Mammary epithelial cell (primary cell): ENCODE data around the gene TUBB2A.

ENCODE experiments used
- EZH2 ChIP-seq: IDR thresholded peaks from 2 replicates; pipeline ENCODE4 v1.6.1; 2012; ENCODE audit warnings: low read length, inconsistent platforms, borderline replicate concordance
- TF ChIP-seq, protein P1 (sequence below), 2 donors: IDR thresholded peaks in 1 of 2; conservative IDR thresholded peaks in 1 of 2; 2 replicates each; pipeline ENCODE4 v1.5.1; 2011 to 2012; ENCODE audit warnings: inconsistent platforms in 2 of 2, low read length in 2 of 2, mild to moderate bottlenecking in 2 of 2, control low read depth in 1 of 2, low read depth in 1 of 2; ENCODE audit not compliant: insufficient read depth in 1 of 2; ENCODE audit errors: extremely low read depth in 1 of 2

DNA sequence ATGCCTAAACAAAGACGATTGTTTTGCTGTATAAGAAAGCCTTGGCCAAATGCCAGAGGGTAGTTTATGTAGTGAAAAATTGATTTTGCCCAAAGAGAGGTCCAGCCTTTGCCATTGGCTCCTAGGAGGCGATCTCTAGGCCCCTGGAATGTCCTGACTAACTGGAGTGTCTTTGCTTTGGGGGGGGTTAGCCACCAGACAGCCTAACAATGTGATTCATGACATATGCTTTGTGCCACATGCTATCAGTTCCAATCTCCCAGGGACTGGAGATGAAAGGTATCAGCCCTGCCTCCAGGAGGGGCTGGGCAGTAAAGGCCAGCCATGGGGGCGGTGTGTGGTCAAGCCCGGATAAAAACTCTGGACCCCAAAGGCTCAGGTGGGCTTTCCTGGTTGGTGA, 32.7 kb upstream of the TUBB2A start:
- no peak for TF ChIP-seq EZH2
- TF ChIP-seq, protein P1, sequence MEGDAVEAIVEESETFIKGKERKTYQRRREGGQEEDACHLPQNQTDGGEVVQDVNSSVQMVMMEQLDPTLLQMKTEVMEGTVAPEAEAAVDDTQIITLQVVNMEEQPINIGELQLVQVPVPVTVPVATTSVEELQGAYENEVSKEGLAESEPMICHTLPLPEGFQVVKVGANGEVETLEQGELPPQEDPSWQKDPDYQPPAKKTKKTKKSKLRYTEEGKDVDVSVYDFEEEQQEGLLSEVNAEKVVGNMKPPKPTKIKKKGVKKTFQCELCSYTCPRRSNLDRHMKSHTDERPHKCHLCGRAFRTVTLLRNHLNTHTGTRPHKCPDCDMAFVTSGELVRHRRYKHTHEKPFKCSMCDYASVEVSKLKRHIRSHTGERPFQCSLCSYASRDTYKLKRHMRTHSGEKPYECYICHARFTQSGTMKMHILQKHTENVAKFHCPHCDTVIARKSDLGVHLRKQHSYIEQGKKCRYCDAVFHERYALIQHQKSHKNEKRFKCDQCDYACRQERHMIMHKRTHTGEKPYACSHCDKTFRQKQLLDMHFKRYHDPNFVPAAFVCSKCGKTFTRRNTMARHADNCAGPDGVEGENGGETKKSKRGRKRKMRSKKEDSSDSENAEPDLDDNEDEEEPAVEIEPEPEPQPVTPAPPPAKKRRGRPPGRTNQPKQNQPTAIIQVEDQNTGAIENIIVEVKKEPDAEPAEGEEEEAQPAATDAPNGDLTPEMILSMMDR (conservative IDR thresholded peaks at IDR 0.05 in 1 of 2, IDR thresholded peaks at IDR 0.05 in 1 of 2; ENCODE audit: extremely low read depth in 1 of 2, insufficient read depth in 1 of 2, low read depth in 1 of 2, low read length in 2 of 2) = no peak
